Measurements from ENCODE around the gene VPS26A. TPM values are rescaled to one million over a fixed set of nuclear protein-coding genes. Genes with fewer than 3 reads are reported as not detected.

The VPS26A gene
- total RNA-seq, 1 experiment from 2014 or later, result 37.4 TPM

DNA sequence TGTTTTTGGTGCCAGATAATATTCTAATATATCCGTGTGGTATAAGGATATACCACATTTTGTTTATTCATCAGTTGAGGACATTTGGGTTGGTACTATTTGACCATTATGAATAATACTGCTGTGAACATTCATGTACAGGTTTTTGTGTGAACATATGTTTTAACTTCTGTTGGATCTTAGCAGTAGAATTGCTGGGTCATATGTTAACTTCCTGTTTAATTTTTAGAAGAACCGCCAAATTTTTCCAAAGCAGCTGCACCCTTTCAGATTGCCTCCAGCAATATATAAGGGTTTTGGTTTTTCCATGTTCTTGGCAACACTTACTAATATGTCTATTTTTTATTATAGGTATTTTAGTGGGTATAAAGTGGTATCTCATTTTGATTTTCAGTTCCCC lies 22.8 kb downstream of the VPS26A start:
- Mint-ChIP-seq H3K27me3 (ENCODE audit: low read depth) (no peaks in the 10 kb centered on the region), H3K36me3 (no peaks in the 10 kb centered on the region), H3K9me3 (no peaks in the 10 kb centered on the region), H3K4me1 (no peaks in the 10 kb centered on the region), H3K27ac (no peak overlapping the region), H3K4me3 (no peak overlapping the region)
- DNase-seq (ENCODE audit: low spot score) (no peak), ATAC-seq (no peak)
- POLR2A ChIA-PET, result no interaction called here
- CTCF ChIA-PET, result no interaction called here
- TF ChIP-seq ESRRA (CRISPR knock-in tag; IDR thresholded peaks at IDR 0.05; ENCODE audit: borderline replicate concordance), result no peak
- TF ChIP-seq, protein P1, sequence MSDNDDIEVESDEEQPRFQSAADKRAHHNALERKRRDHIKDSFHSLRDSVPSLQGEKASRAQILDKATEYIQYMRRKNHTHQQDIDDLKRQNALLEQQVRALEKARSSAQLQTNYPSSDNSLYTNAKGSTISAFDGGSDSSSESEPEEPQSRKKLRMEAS (CRISPR knock-in tag; IDR thresholded peaks at IDR 0.05), result no peak
- TF ChIP-seq ZNF121 (CRISPR knock-in tag; IDR thresholded peaks at IDR 0.05), result no peak
- TF ChIP-seq, protein P2, sequence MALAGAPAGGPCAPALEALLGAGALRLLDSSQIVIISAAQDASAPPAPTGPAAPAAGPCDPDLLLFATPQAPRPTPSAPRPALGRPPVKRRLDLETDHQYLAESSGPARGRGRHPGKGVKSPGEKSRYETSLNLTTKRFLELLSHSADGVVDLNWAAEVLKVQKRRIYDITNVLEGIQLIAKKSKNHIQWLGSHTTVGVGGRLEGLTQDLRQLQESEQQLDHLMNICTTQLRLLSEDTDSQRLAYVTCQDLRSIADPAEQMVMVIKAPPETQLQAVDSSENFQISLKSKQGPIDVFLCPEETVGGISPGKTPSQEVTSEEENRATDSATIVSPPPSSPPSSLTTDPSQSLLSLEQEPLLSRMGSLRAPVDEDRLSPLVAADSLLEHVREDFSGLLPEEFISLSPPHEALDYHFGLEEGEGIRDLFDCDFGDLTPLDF (CRISPR knock-in tag; IDR thresholded peaks at IDR 0.05), result no peak
- TF ChIP-seq ZNF232 (CRISPR knock-in tag; IDR thresholded peaks at IDR 0.05), result no peak
- no peak for TF ChIP-seq ETV6 (CRISPR knock-in tag; IDR thresholded peaks at IDR 0.05)
- no peak for TF ChIP-seq CBFB (CRISPR knock-in tag; IDR thresholded peaks at IDR 0.05; ENCODE audit: low read depth)
- no peak for TF ChIP-seq KAT7 (CRISPR knock-in tag; IDR thresholded peaks at IDR 0.05; ENCODE audit: borderline replicate concordance)
- TF ChIP-seq, protein P3, sequence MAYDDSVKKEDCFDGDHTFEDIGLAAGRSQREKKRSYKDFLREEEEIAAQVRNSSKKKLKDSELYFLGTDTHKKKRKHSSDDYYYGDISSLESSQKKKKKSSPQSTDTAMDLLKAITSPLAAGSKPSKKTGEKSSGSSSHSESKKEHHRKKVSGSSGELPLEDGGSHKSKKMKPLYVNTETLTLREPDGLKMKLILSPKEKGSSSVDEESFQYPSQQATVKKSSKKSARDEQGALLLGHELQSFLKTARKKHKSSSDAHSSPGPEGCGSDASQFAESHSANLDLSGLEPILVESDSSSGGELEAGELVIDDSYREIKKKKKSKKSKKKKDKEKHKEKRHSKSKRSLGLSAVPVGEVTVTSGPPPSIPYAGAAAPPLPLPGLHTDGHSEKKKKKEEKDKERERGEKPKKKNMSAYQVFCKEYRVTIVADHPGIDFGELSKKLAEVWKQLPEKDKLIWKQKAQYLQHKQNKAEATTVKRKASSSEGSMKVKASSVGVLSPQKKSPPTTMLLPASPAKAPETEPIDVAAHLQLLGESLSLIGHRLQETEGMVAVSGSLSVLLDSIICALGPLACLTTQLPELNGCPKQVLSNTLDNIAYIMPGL (CRISPR knock-in tag; IDR thresholded peaks at IDR 0.05), result no peak
- no peak for TF ChIP-seq GTF2I (CRISPR knock-in tag; conservative IDR thresholded peaks at IDR 0.05)
- TF ChIP-seq GABPB1 (CRISPR knock-in tag; IDR thresholded peaks at IDR 0.05), result no peak
- TF ChIP-seq, protein P4, sequence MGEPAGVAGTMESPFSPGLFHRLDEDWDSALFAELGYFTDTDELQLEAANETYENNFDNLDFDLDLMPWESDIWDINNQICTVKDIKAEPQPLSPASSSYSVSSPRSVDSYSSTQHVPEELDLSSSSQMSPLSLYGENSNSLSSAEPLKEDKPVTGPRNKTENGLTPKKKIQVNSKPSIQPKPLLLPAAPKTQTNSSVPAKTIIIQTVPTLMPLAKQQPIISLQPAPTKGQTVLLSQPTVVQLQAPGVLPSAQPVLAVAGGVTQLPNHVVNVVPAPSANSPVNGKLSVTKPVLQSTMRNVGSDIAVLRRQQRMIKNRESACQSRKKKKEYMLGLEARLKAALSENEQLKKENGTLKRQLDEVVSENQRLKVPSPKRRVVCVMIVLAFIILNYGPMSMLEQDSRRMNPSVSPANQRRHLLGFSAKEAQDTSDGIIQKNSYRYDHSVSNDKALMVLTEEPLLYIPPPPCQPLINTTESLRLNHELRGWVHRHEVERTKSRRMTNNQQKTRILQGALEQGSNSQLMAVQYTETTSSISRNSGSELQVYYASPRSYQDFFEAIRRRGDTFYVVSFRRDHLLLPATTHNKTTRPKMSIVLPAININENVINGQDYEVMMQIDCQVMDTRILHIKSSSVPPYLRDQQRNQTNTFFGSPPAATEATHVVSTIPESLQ (CRISPR knock-in tag; IDR thresholded peaks at IDR 0.05), result no peak
- TF ChIP-seq, protein P5, sequence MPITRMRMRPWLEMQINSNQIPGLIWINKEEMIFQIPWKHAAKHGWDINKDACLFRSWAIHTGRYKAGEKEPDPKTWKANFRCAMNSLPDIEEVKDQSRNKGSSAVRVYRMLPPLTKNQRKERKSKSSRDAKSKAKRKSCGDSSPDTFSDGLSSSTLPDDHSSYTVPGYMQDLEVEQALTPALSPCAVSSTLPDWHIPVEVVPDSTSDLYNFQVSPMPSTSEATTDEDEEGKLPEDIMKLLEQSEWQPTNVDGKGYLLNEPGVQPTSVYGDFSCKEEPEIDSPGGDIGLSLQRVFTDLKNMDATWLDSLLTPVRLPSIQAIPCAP (CRISPR knock-in tag; IDR thresholded peaks at IDR 0.05), result no peak
- TF ChIP-seq TCF7 (CRISPR knock-in tag; IDR thresholded peaks at IDR 0.05; ENCODE audit: low read depth), result no peak
- no peak for TF ChIP-seq ZNF396 (CRISPR knock-in tag; IDR thresholded peaks at IDR 0.05; ENCODE audit: borderline replicate concordance)

DNA sequence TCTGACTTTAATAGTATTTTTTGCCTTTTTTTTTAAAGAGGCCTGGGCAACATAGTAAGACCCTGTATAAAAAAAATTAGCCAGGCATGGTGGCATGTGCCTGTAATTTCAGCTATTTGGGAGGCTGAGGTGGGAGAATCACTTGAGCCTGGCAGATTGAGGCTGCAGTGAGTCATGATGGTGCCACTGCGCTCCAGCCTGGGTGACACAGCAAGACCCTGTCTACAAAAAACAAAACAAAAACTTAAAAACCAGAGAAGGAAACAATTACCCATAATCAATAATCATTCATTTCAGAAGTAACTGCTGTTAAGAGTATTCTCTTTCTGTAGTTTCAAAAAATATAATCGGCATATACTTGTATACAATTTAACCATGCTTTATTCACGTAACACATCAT lies 28.0 kb downstream of the VPS26A start:
- no peaks in the 10 kb centered on the region for H3K27me3 Mint-ChIP-seq (ENCODE audit: low read depth)
- CTCF ChIA-PET, result interaction anchor here (0.8 kb wide), 1 partner anchor 256 kb away, joined by 3 read pairs; no protein-coding TSS in a partner anchor
- no peaks in the 10 kb centered on the region for H3K9me3 Mint-ChIP-seq
- no peak for DNase-seq (ENCODE audit: low spot score)
- H3K27ac Mint-ChIP-seq, result no peak overlapping the region
- TF ChIP-seq KAT7 (CRISPR knock-in tag; IDR thresholded peaks at IDR 0.05; ENCODE audit: borderline replicate concordance) (no peak), TEAD4 (CRISPR knock-in tag; IDR thresholded peaks at IDR 0.05) (no peak), ZNF416 (CRISPR knock-in tag; IDR thresholded peaks at IDR 0.05) (no peak)
- TF ChIP-seq, protein P6, sequence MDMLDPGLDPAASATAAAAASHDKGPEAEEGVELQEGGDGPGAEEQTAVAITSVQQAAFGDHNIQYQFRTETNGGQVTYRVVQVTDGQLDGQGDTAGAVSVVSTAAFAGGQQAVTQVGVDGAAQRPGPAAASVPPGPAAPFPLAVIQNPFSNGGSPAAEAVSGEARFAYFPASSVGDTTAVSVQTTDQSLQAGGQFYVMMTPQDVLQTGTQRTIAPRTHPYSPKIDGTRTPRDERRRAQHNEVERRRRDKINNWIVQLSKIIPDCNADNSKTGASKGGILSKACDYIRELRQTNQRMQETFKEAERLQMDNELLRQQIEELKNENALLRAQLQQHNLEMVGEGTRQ (CRISPR knock-in tag; IDR thresholded peaks at IDR 0.05), result no peak
- no peak overlapping the region for H3K4me3 Mint-ChIP-seq
- ATAC-seq, result no peak
- no peaks in the 10 kb centered on the region for H3K36me3 Mint-ChIP-seq
- POLR2A ChIA-PET, result interaction anchor here (0.6 kb wide), 1 partner anchor 708 kb away, joined by 3 read pairs; no protein-coding TSS in a partner anchor
- H3K4me1 Mint-ChIP-seq, result no peaks in the 10 kb centered on the region
